GM10248 (cell line): Measurements from ENCODE around the gene NOM1.

Experiments
- CTCF ChIA-PET: fragments of 300-600 bp; sonication (Branson Sonifier 250); formaldehyde crosslinking; extraction: SDS; loops from one replicate; lab custom pipeline; 2021; ENCODE audit warnings: antibody characterized with exemption; lab: Yijun Ruan, JAX
- POLR2A ChIA-PET: fragments of 350-650 bp; sonication (Branson Sonifier 250); formaldehyde crosslinking; extraction: SDS; loops from one replicate; lab custom pipeline; 2020; ENCODE audit warnings: antibody characterized with exemption; lab: Yijun Ruan, JAX
- DNase-seq: peaks from one replicate; pipeline ENCODE4 v3.0.0; 2012; ENCODE audit errors: extremely low spot score
- CTCF ChIP-seq: IDR thresholded peaks from 2 replicates; pipeline ENCODE4 v1.5.1; 2012; ENCODE audit warnings: mild to moderate bottlenecking, low read depth; ENCODE audit errors: extremely low read depth, missing control alignments, control extremely low read depth

Gene NOM1

GRCh38 chr7:156963472-156963871 is 14.0 kb downstream of the NOM1 start:
- DNase-seq, result no peak
- POLR2A ChIA-PET, result no interaction called here

GRCh38 chr7:156964971-156965370 is 15.5 kb downstream of the NOM1 start:
- no peak for DNase-seq
- CTCF ChIA-PET, result interaction anchor here (1.4 to 4.8 kb wide), 2 partner anchors 15 to 285 kb away, joined by 3 to 23 read pairs; partner anchors contain the start of gene NOM1
- POLR2A ChIA-PET, result no interaction called here
- TF ChIP-seq CTCF, result no peak

More at GRCh38 chr7:156963472-156963871, 14.0 kb downstream of the NOM1 start:
- CTCF ChIA-PET, result interaction anchor here (1.0 to 4.8 kb wide), 3 partner anchors 8 to 310 kb away, joined by 3 to 23 read pairs (median 6); partner anchors contain the start of gene NOM1
- no peak for TF ChIP-seq CTCF

DNA sequence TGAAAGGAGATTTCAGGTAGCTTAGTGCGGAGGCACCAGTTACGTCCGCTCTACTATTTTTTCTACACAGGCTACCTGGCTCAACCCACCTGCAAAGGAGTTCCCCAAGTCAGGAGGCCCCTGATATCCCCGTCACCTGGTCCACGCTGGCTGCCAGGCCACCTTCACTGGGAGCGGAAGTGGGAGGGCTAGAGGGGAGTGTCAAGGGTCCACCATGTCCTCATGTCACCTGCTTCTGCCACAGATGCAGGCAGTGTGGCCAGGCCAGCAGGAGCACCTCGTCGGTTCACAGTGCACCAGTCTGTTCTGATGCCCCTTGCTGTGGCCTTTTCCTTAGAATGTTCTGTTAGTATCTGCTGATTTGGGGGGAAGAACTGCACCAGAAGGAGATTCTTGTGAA is 16.9 kb downstream of the NOM1 start:
- no peak for TF ChIP-seq CTCF

GRCh38 chr7:156968183-156968582 is 18.7 kb downstream of the NOM1 start:
- no peak for DNase-seq
- no peak for TF ChIP-seq CTCF
- POLR2A ChIA-PET, result no interaction called here
- CTCF ChIA-PET, result interaction anchor here (1.4 to 9.1 kb wide), 8 partner anchors 16 to 305 kb away, joined by 3 to 67 read pairs (median 6); partner anchors contain the start of gene NOM1

More for the DNA sequence above, 16.9 kb downstream of the NOM1 start:
- CTCF ChIA-PET, result interaction anchor here (4.8 to 9.1 kb wide), 2 partner anchors 17 to 306 kb away, joined by 23 to 67 read pairs; partner anchors contain the start of gene NOM1
- DNase-seq, result no peak
- POLR2A ChIA-PET, result no interaction called here

GRCh38 chr7:156969972-156970420 is 20.5 kb downstream of the NOM1 start:
- ChIA-PET CTCF (interaction anchor here (0.6 to 9.1 kb wide), 17 partner anchors 9 to 377 kb away, joined by 3 to 67 read pairs (median 3); partner anchors contain the start of gene NOM1), POLR2A (interaction anchor here (0.8 kb wide), 1 partner anchor 44 kb away, joined by 6 read pairs; no protein-coding TSS in a partner anchor)
- peak; percentile 0 for TF ChIP-seq CTCF
- DNase-seq, result no peak

- ChIA-PET POLR2A (no interaction called here), CTCF (no interaction called here)
- no peak for TF ChIP-seq CTCF
- no peak for DNase-seq
Observed at GRCh38 chr7:156975620-156976019, 26.1 kb downstream of the NOM1 start.
